ENCODE results near the gene KDM4C.
"Not testable (repeated sequence)": the region's sequence is repeated elsewhere in the genome, so short reads cannot be mapped to it uniquely, and the experiment has no call there.

GRCh38 chr9:6789017-6789338, 31.2 kb downstream of the KDM4C start:
- TF ChIP-seq EZH2 (IDR thresholded peaks at IDR 0.05); POLR2AphosphoS5 (IDR thresholded peaks at IDR 0.05; ENCODE audit: borderline replicate concordance, low read depth, low read length); FOXP2 (optimal IDR thresholded peaks at IDR 0.05; ENCODE audit: control extremely low read depth, extremely low read length, insufficient read depth): not testable (repeated sequence)

Data from SK-N-MC (cell line).